ENCODE data around the gene MAP1LC3B2.

Gene MAP1LC3B2

GRCh38 chr12:116538076-116538591, 21.0 kb upstream of the MAP1LC3B2 start:
- no peak for DNase-seq (ENCODE audit: low read depth)

DNA sequence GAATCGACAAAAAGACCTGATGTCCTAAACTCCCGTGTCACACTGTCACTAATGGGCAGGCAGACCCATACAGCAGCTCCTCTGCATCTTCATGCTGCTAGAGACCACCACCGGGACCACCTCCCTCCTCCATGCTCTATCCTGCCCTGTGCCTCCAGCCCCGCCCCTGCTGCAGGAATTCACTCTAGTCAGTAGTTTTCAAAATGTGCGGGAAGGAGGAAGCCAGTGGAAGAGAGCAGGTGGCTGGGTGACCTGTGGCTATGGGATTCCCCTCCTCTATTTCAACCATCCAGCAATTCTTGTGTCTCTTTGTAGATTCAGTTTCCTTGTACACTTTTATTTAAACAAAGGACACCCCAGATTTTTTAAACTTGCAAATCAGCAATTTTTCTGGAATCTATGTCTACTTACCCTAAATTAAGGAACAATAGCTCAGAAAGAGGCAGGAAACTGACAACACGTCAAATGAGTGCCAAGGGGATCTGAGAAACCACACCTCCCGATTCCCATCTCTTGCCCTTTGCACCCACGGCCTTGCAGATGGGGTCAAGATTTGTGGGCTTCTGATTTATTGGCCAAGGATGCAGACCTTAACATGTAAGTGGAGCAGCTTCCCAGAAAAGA, 20.4 kb upstream of the MAP1LC3B2 start:
- DNase-seq (ENCODE audit: low read depth) = no peak

DNA sequence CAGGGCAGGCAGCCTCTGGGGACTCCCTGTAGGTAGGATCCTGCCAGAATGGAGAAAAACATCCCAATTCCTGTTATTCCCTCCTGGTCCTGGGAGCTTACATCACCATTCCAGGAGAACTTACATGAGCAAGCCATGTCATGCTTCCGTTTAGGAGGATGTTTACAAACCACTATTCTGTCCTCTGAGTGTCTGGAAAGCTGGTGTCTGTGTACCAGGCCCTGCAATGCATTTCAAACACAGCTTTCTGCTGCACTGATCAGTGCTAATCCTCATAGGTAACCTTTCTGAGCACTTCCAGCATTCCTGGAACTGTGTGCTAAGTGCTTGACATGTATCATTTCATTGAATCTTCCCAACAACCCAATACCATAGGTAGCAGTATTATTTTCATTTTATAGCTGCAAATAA, 19.8 kb upstream of the MAP1LC3B2 start:
- DNase-seq (ENCODE audit: low read depth) = no peak

- DNase-seq (ENCODE audit: low read depth) = no peak
Measured at GRCh38 chr12:116539905-116540482, 19.2 kb upstream of the MAP1LC3B2 start.

GRCh38 chr12:116540622-116541152, 18.5 kb upstream of the MAP1LC3B2 start:
- DNase-seq (ENCODE audit: low read depth) = no peak

DNA sequence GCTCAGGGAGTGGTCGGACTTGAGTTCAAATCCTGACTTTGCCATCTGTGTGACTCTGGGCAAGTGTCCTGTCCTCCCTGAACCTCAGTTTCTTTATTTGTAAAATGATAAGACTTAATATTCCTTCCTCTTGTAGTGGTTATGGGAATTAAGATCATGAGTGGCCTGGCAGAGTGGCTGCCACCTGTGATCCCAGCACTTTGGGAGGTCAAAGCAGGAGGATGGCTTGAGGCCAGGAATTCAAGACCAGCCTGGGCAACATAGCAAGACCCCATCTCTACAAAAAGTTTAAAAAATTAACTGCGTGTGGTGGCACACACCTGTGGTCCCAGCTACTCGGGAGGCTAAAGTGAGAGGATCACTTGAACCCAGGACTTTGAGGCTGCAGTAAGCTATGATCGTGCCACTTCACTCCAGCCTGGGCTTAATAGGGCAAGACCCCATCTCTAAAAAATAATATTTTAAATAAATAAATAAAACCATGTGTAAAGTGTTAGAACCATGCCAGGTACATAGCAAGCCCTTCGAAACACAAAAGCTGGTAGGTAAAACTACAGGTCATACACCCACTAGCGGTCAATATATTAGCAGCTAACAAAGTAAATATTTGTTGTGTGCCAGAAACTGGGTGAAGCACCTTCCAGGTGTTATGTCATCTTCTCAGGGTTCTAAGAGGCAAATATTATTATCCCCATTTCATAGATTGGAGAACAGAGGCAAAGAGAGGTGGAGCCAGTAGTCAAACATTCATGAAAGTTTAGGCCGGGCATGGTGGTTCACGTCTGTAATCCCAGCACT, 17.4 kb upstream of the MAP1LC3B2 start:
- DNase-seq (ENCODE audit: low read depth) = no peak

GRCh38 chr12:116542345-116542956, 16.7 kb upstream of the MAP1LC3B2 start:
- DNase-seq (ENCODE audit: low read depth) = no peak

DNA sequence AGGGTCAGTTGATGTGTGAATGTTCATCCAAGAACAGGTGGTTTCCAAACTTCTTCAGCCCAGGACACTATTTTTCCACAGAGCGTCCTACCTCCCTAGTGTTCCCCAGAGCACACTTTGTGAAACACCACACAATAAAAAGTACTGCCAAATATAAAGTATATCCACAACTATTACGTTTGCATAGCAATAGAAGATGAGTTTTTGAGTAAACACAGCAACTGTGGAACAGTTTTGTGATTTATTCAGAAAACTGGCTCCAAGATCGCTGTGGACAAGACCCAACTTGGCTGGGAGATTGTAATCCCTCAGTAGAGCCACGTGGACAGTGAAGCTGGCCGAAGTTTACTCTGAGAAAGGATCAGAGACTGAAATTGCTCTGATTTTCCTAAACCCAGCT, 14.5 kb upstream of the MAP1LC3B2 start:
- no peak for DNase-seq (ENCODE audit: low read depth)

GRCh38 chr12:116545144-116545543, 14.0 kb upstream of the MAP1LC3B2 start:
- DNase-seq (ENCODE audit: low read depth) = no peak

GRCh38 chr12:116545936-116546335, 13.2 kb upstream of the MAP1LC3B2 start:
- no peak for DNase-seq (ENCODE audit: low read depth)

GRCh38 chr12:116547955-116548501, 11.2 kb upstream of the MAP1LC3B2 start:
- DNase-seq (ENCODE audit: low read depth) = no peak

DNA sequence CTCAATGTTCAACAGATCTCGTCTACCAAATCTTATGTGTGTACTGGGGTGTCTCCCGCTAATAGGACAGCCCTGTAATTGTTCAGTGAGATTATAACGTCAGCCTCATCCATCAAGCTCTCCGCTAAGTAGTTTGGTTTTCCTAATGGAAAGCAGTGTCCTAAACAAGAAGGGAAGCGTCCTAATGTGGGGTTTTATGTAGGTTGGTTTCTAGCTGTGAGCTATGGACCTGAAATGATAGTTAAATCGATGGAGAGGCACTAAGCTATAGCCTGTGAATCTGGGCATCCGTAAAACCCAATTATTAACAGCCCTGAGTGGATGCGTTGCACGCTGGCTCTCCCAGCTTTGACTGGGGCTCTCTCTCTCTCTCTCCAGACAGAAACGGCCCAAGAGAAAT, 9.2 kb upstream of the MAP1LC3B2 start:
- DNase-seq (ENCODE audit: low read depth) = no peak

- DNase-seq (ENCODE audit: low read depth) = no peak
Measured at GRCh38 chr12:116551151-116551550, 8.0 kb upstream of the MAP1LC3B2 start.

DNA sequence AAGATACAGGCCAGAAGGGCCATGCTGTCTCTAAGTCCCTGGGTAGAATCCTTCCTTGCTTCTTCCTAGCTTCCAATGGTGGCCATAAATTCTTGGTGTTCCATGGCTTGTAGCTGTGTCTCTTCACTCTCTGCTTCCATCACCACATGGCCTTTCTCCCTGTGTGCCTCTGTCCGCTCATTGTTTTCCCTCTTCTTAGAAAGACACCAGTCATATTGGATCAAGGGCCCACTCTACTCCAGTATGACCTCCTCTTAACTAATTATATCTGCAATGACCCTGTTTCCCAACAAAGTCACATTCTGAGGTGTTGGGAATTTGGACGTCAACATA, 7.6 kb upstream of the MAP1LC3B2 start:
- no peak for DNase-seq (ENCODE audit: low read depth)

DNA sequence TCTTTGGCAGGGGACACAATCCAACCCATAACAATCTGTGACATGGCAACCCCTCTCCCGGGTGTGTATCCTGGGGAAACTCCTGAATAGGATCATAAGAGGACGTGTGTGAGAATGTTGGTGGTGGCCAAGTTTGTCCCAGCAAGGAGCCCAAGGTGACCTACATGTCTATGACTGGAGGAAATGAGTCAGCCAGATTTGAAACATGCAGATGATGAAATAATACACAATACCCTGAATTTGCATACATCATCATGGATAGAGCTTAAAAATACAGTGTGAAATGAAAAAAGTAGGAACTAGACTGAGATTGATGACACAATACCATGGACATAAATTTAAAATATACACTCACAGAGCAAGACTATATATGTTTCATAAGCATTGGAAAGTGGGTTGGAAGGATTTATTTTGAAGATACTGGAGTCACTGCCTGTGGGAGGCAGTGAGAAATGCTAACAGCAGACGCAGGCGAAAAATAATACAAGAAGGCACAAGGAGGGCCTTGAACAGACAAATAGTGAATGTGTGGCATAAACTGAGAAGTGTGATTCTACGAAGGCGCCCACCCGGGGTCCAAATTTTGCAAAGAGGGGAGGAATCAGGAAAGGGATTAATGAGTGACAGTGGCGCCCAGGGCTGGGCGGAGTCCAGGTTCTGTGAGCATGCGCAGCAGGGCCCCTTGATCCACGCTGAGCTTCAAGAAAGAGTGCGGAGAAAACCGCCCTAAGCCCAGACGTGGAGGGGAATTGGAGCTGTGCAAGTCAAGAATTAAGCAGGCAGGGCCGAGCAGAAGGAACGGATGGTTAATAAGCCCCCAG, 7.0 kb upstream of the MAP1LC3B2 start:
- no peak for DNase-seq (ENCODE audit: low read depth)

DNA sequence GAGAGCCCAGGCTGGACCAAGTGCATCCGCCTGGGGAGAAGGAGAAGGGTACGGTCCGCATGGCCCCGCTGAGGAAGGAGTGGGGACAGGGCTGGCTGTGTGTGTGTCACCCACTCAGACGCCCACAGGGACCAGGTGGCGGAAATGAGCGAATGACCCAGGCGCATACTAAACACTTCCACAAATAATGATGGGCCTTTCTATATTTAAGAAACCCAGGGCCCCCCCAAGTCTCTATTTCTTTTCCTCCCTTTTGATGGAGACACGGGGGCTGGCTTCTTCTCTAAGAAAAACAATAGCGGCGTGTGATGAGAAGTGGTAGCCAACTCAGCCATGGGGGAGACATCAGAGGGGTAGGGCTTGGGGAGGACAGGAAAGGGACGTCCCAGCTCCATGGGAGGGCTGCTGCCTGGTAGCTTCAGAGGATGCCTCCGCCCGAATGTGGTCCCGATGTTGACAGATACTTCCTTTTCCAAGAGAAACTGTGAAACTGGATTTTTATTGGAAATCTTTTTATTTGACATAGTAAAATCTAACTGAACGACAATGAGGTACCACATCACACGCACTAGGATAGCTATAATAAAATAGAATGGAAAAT, 6.3 kb upstream of the MAP1LC3B2 start:
- DNase-seq (ENCODE audit: low read depth) = no peak

- no peak for DNase-seq (ENCODE audit: low read depth)
Measured at GRCh38 chr12:116556356-116556952, 2.7 kb upstream of the MAP1LC3B2 start.

GRCh38 chr12:116556964-116557698, 2.0 kb upstream of the MAP1LC3B2 start:
- no peak for DNase-seq (ENCODE audit: low read depth)

DNA sequence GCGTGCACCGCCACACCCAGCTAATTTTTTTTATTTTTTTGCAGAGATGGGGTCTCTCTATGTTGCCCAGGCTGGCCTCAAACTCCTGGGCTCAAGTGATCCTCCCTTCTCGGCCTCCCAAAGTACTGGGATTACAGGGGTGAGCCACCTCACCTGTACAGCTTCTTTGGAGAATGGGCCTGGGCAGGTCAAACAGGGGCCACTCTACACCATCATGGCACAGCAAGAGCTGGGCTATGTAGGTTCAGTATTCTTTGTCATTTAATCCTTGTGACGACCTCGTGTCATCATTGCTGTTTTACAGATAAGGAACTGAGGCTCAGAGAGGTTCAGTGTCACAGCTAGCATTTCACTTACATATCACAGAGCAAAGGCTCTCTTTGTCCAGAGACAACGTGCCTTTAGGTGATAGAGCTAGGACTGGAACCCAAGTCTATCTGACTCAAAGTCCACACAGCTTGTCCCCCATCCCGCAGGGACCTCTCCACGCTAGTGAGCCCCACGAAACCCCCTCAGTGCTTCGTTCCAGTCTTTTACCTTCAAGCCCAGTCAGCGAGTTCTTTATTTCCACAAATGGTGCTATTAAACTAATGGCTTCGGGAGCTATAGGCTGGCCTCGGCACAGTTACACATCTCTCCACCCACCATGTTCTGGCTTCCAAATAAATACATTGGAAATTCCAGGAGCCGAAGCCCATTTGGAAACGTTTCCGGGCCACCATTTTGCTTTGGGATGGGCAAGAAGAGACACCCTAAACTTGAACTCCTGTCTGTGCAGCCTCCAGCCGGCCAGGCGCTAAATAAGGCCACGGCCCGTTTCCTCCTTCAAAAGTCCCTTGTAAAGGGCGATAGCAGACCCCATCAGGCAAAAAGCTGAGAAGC, 660 bp upstream of the MAP1LC3B2 start:
- no peak for DNase-seq (ENCODE audit: low read depth)
